Liver (tissue), 3 donors: Measurements from ENCODE around the gene RPTOR.

ENCODE experiments used
- FOXA1 ChIP-seq: IDR thresholded peaks from 2 replicates; pipeline ENCODE4 v1.6.1; 2016; ENCODE audit warnings: antibody characterized with exemption
- GABPA ChIP-seq, 2 donors: IDR thresholded peaks in 1 of 2; conservative IDR thresholded peaks in 1 of 2; 2 replicates each; pipeline ENCODE4 v1.6.1; 2016; ENCODE audit warnings: antibody characterized with exemption in 2 of 2, mild to moderate bottlenecking in 1 of 2, moderate library complexity in 1 of 2
- JUND ChIP-seq, 2 donors: IDR thresholded peaks; 2 replicates each; pipeline ENCODE4 v1.6.1; 2016; ENCODE audit warnings: antibody characterized with exemption in 2 of 2
- RAD21 ChIP-seq, 2 donors: IDR thresholded peaks; 2 replicates each; pipeline ENCODE4 v1.6.1; 2016; ENCODE audit warnings: antibody characterized with exemption in 2 of 2, mild to moderate bottlenecking in 2 of 2
- RXRA ChIP-seq, 2 donors: IDR thresholded peaks; 2 replicates each; pipeline ENCODE4 v1.6.1; 2017 to 2018; ENCODE audit warnings: antibody characterized with exemption in 2 of 2, mild to moderate bottlenecking in 1 of 2
- SP1 ChIP-seq: IDR thresholded peaks from 2 replicates; pipeline ENCODE4 v1.6.1; 2018; ENCODE audit warnings: antibody characterized with exemption, mild to moderate bottlenecking
- TAF1 ChIP-seq: conservative IDR thresholded peaks from 2 replicates; pipeline ENCODE4 v1.6.1; 2016; ENCODE audit warnings: antibody characterized with exemption, mild to moderate bottlenecking
- TF ChIP-seq, protein P1 (sequence below): fragments of 150-350 bp; IDR thresholded peaks from 2 replicates; pipeline ENCODE4 v1.5.1; 2017; ENCODE audit warnings: improper control_type of control experiment, low read depth, low read length; ENCODE audit not compliant: missing input control
- TF ChIP-seq, protein P2 (sequence below): IDR thresholded peaks from 2 replicates; pipeline ENCODE4 v1.6.1; 2016; ENCODE audit warnings: antibody characterized with exemption
- TF ChIP-seq, protein P3 (sequence below): IDR thresholded peaks from 2 replicates; pipeline ENCODE4 v1.6.1; 2016; ENCODE audit warnings: antibody characterized with exemption, mild to moderate bottlenecking
- TF ChIP-seq, protein P4 (sequence below): IDR thresholded peaks from 2 replicates; pipeline ENCODE4 v1.6.1; 2016; ENCODE audit warnings: antibody characterized with exemption
- donor health status: healthy.
- donor health status: healthy.

DNA sequence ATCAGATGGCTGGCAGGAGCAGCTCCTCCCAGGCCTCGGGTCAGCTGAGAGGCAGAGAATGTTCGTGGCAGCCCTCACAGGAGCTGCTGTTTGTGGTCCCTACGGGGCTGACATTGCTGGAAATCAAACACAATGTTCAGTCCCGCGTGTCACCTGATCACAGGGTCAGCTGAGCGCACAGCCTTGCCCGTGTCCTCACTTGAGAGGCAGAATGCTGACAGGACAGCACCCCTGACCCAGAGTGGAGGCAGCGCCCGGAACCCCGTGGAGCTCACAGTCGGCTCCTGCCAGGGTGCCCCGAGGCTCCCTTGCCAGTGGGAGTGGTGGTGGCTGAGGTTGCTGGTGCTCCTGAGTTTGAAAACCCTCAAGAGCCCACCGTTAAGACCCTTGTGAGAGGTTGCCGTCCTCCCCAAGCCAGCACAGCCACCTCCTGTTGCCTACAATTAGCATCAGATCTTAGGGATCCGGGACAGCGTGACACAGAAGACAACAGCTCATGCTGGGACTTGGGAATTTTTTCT is 443.4 kb downstream of the RPTOR start:
- TF ChIP-seq, protein P1, sequence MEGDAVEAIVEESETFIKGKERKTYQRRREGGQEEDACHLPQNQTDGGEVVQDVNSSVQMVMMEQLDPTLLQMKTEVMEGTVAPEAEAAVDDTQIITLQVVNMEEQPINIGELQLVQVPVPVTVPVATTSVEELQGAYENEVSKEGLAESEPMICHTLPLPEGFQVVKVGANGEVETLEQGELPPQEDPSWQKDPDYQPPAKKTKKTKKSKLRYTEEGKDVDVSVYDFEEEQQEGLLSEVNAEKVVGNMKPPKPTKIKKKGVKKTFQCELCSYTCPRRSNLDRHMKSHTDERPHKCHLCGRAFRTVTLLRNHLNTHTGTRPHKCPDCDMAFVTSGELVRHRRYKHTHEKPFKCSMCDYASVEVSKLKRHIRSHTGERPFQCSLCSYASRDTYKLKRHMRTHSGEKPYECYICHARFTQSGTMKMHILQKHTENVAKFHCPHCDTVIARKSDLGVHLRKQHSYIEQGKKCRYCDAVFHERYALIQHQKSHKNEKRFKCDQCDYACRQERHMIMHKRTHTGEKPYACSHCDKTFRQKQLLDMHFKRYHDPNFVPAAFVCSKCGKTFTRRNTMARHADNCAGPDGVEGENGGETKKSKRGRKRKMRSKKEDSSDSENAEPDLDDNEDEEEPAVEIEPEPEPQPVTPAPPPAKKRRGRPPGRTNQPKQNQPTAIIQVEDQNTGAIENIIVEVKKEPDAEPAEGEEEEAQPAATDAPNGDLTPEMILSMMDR = no peak
- TF ChIP-seq TAF1 = no peak
- no peak for TF ChIP-seq RXRA (IDR thresholded peaks at IDR 0.05)
- no peak for TF ChIP-seq SP1
- TF ChIP-seq RAD21 (IDR thresholded peaks at IDR 0.05) = no peak
- TF ChIP-seq, protein P2, sequence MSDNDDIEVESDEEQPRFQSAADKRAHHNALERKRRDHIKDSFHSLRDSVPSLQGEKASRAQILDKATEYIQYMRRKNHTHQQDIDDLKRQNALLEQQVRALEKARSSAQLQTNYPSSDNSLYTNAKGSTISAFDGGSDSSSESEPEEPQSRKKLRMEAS = no peak
- TF ChIP-seq, protein P3, sequence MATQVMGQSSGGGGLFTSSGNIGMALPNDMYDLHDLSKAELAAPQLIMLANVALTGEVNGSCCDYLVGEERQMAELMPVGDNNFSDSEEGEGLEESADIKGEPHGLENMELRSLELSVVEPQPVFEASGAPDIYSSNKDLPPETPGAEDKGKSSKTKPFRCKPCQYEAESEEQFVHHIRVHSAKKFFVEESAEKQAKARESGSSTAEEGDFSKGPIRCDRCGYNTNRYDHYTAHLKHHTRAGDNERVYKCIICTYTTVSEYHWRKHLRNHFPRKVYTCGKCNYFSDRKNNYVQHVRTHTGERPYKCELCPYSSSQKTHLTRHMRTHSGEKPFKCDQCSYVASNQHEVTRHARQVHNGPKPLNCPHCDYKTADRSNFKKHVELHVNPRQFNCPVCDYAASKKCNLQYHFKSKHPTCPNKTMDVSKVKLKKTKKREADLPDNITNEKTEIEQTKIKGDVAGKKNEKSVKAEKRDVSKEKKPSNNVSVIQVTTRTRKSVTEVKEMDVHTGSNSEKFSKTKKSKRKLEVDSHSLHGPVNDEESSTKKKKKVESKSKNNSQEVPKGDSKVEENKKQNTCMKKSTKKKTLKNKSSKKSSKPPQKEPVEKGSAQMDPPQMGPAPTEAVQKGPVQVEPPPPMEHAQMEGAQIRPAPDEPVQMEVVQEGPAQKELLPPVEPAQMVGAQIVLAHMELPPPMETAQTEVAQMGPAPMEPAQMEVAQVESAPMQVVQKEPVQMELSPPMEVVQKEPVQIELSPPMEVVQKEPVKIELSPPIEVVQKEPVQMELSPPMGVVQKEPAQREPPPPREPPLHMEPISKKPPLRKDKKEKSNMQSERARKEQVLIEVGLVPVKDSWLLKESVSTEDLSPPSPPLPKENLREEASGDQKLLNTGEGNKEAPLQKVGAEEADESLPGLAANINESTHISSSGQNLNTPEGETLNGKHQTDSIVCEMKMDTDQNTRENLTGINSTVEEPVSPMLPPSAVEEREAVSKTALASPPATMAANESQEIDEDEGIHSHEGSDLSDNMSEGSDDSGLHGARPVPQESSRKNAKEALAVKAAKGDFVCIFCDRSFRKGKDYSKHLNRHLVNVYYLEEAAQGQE = no peak
- TF ChIP-seq, protein P4, sequence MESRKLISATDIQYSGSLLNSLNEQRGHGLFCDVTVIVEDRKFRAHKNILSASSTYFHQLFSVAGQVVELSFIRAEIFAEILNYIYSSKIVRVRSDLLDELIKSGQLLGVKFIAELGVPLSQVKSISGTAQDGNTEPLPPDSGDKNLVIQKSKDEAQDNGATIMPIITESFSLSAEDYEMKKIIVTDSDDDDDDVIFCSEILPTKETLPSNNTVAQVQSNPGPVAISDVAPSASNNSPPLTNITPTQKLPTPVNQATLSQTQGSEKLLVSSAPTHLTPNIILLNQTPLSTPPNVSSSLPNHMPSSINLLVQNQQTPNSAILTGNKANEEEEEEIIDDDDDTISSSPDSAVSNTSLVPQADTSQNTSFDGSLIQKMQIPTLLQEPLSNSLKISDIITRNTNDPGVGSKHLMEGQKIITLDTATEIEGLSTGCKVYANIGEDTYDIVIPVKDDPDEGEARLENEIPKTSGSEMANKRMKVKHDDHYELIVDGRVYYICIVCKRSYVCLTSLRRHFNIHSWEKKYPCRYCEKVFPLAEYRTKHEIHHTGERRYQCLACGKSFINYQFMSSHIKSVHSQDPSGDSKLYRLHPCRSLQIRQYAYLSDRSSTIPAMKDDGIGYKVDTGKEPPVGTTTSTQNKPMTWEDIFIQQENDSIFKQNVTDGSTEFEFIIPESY = no peak
- TF ChIP-seq JUND (IDR thresholded peaks at IDR 0.05) = no peak
- no peak for TF ChIP-seq FOXA1
- no peak for TF ChIP-seq GABPA (IDR thresholded peaks at IDR 0.05 in 1 of 2, conservative IDR thresholded peaks at IDR 0.05 in 1 of 2)
